ENCODE data around the gene CFAP77.

CFAP77 gene

GRCh38 chr9:132387133-132387532, 22.9 kb upstream of the CFAP77 start:
- Mint-ChIP-seq H3K4me1 (ENCODE audit: low read depth in 2 of 2) (no peaks in the 10 kb centered on the region), H3K27me3 (no peaks in the 10 kb centered on the region), H3K9me3 (no peaks in the 10 kb centered on the region), H3K36me3 (ENCODE audit: insufficient read depth) (peaks cover 62% of the 10 kb centered on the region), H3K27ac (no peak overlapping the region), H3K4me3 (no peak overlapping the region)
- ATAC-seq (replicated peaks), result no peak
- DNase-seq, result no peak

DNA sequence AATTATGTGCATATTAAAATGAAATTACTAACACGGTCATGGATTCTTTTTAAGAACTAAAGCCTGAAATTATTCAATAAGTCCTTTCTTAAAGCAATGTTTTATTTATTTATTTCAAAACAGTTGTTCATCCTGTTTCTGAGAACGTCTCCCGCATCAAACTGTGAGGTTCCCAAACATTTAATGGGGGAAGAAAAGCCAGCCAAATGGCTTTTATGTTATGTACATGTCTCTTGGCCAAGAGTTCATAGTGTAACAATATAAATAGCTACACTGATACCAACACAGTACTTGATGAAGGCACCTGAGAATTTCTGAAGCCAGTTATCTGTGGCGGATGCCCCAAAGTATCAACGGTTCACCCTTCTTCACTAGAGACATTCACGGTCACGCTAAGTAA, 19.0 kb upstream of the CFAP77 start:
- Mint-ChIP-seq H3K4me3 (no peak overlapping the region), H3K27me3 (no peaks in the 10 kb centered on the region), H3K27ac (no peak overlapping the region), H3K36me3 (ENCODE audit: insufficient read depth) (peaks cover 88% of the 10 kb centered on the region), H3K4me1 (ENCODE audit: low read depth in 2 of 2) (no peaks in the 10 kb centered on the region), H3K9me3 (no peaks in the 10 kb centered on the region)
- DNase-seq, result no peak
- no peak for ATAC-seq (replicated peaks)

GRCh38 chr9:132391449-132391848, 18.6 kb upstream of the CFAP77 start:
- H3K27me3 Mint-ChIP-seq, result no peaks in the 10 kb centered on the region
- H3K36me3 Mint-ChIP-seq (ENCODE audit: insufficient read depth), result peaks cover 91% of the 10 kb centered on the region
- ATAC-seq (replicated peaks), result no peak
- no peaks in the 10 kb centered on the region for H3K9me3 Mint-ChIP-seq
- DNase-seq, result no peak
- H3K4me3 Mint-ChIP-seq, result no peak overlapping the region
- H3K4me1 Mint-ChIP-seq (ENCODE audit: low read depth in 2 of 2), result no peaks in the 10 kb centered on the region
- no peak overlapping the region for H3K27ac Mint-ChIP-seq

DNA sequence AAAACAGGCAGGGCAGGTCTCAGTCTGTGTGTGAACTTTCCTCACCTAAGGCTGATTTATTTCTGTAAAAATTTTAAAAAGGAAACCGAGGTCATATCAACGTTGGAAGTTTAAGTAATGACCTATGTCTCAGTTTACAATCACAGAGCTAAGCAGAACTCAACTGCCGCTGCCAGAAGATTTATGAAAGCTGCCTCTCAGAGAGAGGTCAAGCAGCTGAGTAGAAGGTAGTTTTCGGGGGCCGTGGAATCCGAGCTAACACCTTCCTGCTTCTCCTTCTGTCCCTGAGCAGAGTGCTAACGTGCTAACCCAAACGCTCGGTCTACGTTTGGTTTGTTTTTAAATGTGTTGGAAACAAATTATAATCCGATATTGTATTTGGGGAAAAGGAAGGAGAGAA, 14.5 kb upstream of the CFAP77 start:
- Mint-ChIP-seq H3K9me3 (no peaks in the 10 kb centered on the region), H3K4me3 (no peak overlapping the region), H3K36me3 (ENCODE audit: insufficient read depth) (peaks cover 91% of the 10 kb centered on the region), H3K27ac (no peak overlapping the region), H3K27me3 (no peaks in the 10 kb centered on the region), H3K4me1 (ENCODE audit: low read depth in 2 of 2) (no peaks in the 10 kb centered on the region)
- no peak for DNase-seq
- ATAC-seq (replicated peaks), result no peak

DNA sequence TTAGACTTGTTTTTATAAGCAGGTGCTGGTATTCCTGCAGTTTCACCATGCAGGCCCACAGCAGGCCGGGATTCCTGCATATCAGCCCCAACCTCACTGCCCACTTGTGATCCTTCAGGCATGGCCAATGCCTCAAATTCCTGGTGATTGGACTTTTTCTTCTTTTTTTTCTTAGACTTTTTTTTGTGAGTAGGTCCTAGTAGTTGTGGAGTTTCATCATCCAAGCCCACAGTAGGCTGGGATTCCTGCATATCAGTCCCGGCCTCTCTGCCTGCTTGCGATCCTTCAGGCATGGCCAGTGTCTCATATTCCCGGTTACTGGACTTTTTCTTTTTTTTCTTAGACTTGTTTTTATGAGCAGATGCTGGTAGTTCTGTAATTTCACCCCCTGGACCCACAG, 8.2 kb upstream of the CFAP77 start:
- Mint-ChIP-seq H3K4me3 (no peak overlapping the region), H3K4me1 (ENCODE audit: low read depth in 2 of 2) (peaks cover 24 to 40% of the 10 kb centered on the region in 2 donors), H3K9me3 (no peaks in the 10 kb centered on the region), H3K36me3 (ENCODE audit: insufficient read depth) (peaks cover 68% of the 10 kb centered on the region), H3K27ac (peak overlapping the region in 1 of 2 donors; percentile 65), H3K27me3 (no peaks in the 10 kb centered on the region)
- DNase-seq (no peak), ATAC-seq (replicated peaks) (no peak)

- DNase-seq (no peak), ATAC-seq (replicated peaks) (no peak)
- Mint-ChIP-seq H3K4me1 (ENCODE audit: low read depth in 2 of 2) (peaks cover 30 to 44% of the 10 kb centered on the region in 2 donors), H3K9me3 (no peaks in the 10 kb centered on the region), H3K27me3 (no peaks in the 10 kb centered on the region), H3K4me3 (peak overlapping the region; percentile 5 to 90), H3K36me3 (ENCODE audit: insufficient read depth) (peaks cover 48% of the 10 kb centered on the region), H3K27ac (peak overlapping the region; percentile 89 to 93)
Observed at GRCh38 chr9:132404228-132404881, 5.7 kb upstream of the CFAP77 start.

GRCh38 chr9:132406554-132407122, 3.4 kb upstream of the CFAP77 start, which contains the start of gene TTF1:
Gene TTF1 (minus strand): TSS chr9:132406840. CDS start chr9:132402821, 4,019 bp downstream.
- peak within 1 kb of the TSS; percentile 89 to 93 for H3K27ac Mint-ChIP-seq
- H3K27me3 Mint-ChIP-seq, result peaks cover 10 to 11% of the 10 kb centered on the region in 2 donors
- peaks cover 35% of the 10 kb centered on the region for H3K36me3 Mint-ChIP-seq (ENCODE audit: insufficient read depth)
- peaks cover 41 to 48% of the 10 kb centered on the region in 2 donors for H3K4me1 Mint-ChIP-seq (ENCODE audit: low read depth in 2 of 2)
- peak; percentile 92 to 93 (median 93) for DNase-seq
- no peaks in the 10 kb centered on the region for H3K9me3 Mint-ChIP-seq
- peak within 1 kb of the TSS; percentile 90 to 92 for H3K4me3 Mint-ChIP-seq
- peak; percentile 87 for ATAC-seq (replicated peaks)

- Mint-ChIP-seq H3K9me3 (no peaks in the 10 kb centered on the region), H3K27ac (peak overlapping the region; percentile 89 to 93), H3K36me3 (ENCODE audit: insufficient read depth) (peaks cover 31% of the 10 kb centered on the region), H3K4me1 (ENCODE audit: low read depth in 2 of 2) (peaks cover 42 to 43% of the 10 kb centered on the region in 2 donors), H3K27me3 (peaks cover 14 to 17% of the 10 kb centered on the region in 2 donors), H3K4me3 (peak overlapping the region; percentile 90 to 92)
- ATAC-seq (replicated peaks), result no peak
- DNase-seq, result no peak
Observed at GRCh38 chr9:132407196-132407595, 2.8 kb upstream of the CFAP77 start.

DNA sequence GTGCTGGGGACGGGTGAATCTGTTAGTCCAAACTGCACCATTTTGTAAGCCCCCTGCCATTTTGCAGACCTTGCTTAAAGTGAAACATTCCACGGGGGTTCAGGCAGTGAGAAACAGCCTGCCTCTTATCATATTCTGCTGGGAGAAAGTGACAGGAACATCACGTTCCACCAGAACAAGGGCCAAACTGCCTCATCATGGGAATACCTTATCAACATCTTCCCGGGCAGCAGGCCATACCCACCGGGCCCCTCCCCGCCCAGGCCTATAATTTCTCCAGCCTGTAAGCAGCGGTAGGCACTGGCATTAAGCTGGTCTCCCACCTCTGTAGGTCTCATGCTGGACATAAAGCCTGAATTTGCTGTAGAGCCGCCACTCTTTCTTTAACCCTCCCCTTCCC, 1.5 kb upstream of the CFAP77 start:
- peaks cover 39 to 44% of the 10 kb centered on the region in 2 donors for H3K4me1 Mint-ChIP-seq (ENCODE audit: low read depth in 2 of 2)
- H3K27ac Mint-ChIP-seq, result no peak overlapping the region
- H3K27me3 Mint-ChIP-seq, result peaks cover 24 to 30% of the 10 kb centered on the region in 2 donors

GRCh38 chr9:132410642-132411041, 631 bp downstream of the CFAP77 start:
- DNase-seq (peak in 2 of 3 experiments; percentile 23 to 29), ATAC-seq (replicated peaks) (peak; percentile 55)
- Mint-ChIP-seq H3K27me3 (peaks cover 45 to 51% of the 10 kb centered on the region in 2 donors), H3K36me3 (ENCODE audit: insufficient read depth) (peaks cover 15% of the 10 kb centered on the region), H3K4me1 (ENCODE audit: low read depth in 2 of 2) (peaks cover 19 to 30% of the 10 kb centered on the region in 2 donors), H3K9me3 (no peaks in the 10 kb centered on the region), H3K4me3 (peak overlapping the region; percentile 72 to 78), H3K27ac (no peak overlapping the region)

More for the DNA sequence above, 1.5 kb upstream of the CFAP77 start:
- DNase-seq (no peak), ATAC-seq (replicated peaks) (no peak)
- no peak overlapping the region for H3K4me3 Mint-ChIP-seq
- H3K9me3 Mint-ChIP-seq, result no peaks in the 10 kb centered on the region
- peaks cover 18% of the 10 kb centered on the region for H3K36me3 Mint-ChIP-seq (ENCODE audit: insufficient read depth)

GRCh38 chr9:132411091-132411508, 1.1 kb downstream of the CFAP77 start:
- Mint-ChIP-seq H3K4me1 (ENCODE audit: low read depth in 2 of 2) (peaks cover 15 to 25% of the 10 kb centered on the region in 2 donors), H3K9me3 (no peaks in the 10 kb centered on the region), H3K27ac (no peak overlapping the region), H3K36me3 (ENCODE audit: insufficient read depth) (peaks cover 15% of the 10 kb centered on the region), H3K27me3 (peaks cover 49 to 56% of the 10 kb centered on the region in 2 donors), H3K4me3 (peak overlapping the region; percentile 72 to 78)
- ATAC-seq (replicated peaks) (peak; percentile 58), DNase-seq (peak; percentile 66 to 71 (median 68))

DNA sequence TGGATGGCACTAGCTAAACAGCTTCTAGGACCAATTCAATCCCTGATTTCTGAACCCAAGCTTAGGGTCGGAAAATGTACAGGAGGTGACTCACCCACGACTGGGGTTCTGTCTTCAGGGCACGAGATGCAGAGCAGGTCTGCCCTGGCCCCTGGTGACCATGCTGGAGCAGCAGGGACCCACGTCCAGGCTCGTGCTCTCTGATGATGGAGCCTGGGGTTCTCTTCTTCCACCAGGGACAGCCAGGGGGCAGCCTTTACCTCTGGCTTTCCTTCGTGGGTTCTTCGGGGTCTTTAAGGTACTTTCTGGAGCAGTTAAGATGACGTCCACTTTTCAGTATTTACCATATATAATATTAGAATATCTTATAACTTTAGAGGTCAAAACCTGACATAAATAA, 2.1 kb downstream of the CFAP77 start:
- Mint-ChIP-seq H3K4me3 (no peak overlapping the region), H3K4me1 (ENCODE audit: low read depth in 2 of 2) (peaks cover 9 to 17% of the 10 kb centered on the region in 2 donors), H3K27me3 (peaks cover 51 to 61% of the 10 kb centered on the region in 2 donors), H3K27ac (no peak overlapping the region), H3K9me3 (no peaks in the 10 kb centered on the region), H3K36me3 (ENCODE audit: insufficient read depth) (peaks cover 7% of the 10 kb centered on the region)
- DNase-seq (peak in 1 of 3 experiments; percentile 17), ATAC-seq (replicated peaks) (no peak)

- Mint-ChIP-seq H3K27me3 (peaks cover 70 to 79% of the 10 kb centered on the region in 2 donors), H3K4me1 (ENCODE audit: low read depth in 2 of 2) (peaks cover 8 to 14% of the 10 kb centered on the region in 2 donors), H3K27ac (no peak overlapping the region), H3K36me3 (ENCODE audit: insufficient read depth) (peaks cover 7% of the 10 kb centered on the region), H3K9me3 (no peaks in the 10 kb centered on the region), H3K4me3 (no peak overlapping the region)
- DNase-seq (no peak), ATAC-seq (replicated peaks) (no peak)
Observed at GRCh38 chr9:132413926-132414325, 3.9 kb downstream of the CFAP77 start.

DNA sequence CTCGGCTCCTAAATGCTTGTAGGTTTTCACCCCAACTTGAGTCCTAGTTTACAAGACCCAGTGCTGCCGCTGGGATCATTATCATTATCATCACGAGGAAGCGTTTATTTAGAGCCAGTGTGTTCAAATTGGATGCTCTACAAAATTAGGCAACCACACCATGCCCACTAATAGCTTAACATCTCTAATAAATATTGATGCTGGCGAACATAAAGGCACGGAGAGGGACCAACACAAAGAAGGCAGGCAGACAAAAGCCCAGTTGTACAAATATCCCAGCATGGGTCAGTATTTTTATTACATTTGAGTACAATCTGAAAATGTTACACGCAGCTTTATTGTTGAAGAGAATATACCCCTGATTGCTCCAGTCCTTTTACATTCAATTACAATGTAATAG, 4.7 kb downstream of the CFAP77 start:
- Mint-ChIP-seq H3K36me3 (ENCODE audit: insufficient read depth) (peaks cover 4% of the 10 kb centered on the region), H3K4me3 (no peak overlapping the region), H3K27me3 (peaks cover 78 to 87% of the 10 kb centered on the region in 2 donors), H3K9me3 (no peaks in the 10 kb centered on the region), H3K27ac (no peak overlapping the region), H3K4me1 (ENCODE audit: low read depth in 2 of 2) (peaks cover 8 to 14% of the 10 kb centered on the region in 2 donors)
- DNase-seq (no peak), ATAC-seq (replicated peaks) (no peak)
